HepG2 (cell line): ENCODE measurements around the gene MT1M. TPM values are rescaled to one million over a fixed set of nuclear protein-coding genes. Genes with fewer than 3 reads are reported as not detected.

ENCODE experiments used
- ATF5 ChIP-seq: sonication (generic); formaldehyde crosslinking; IDR thresholded peaks from 2 replicates; pipeline ENCODE4 v1.4.0; 2020; ENCODE audit warnings: mild to moderate bottlenecking, low read depth, missing genetic modification reagents
- CBFB ChIP-seq: sonication (generic); formaldehyde crosslinking; IDR thresholded peaks from 2 replicates; pipeline ENCODE4 v1.4.0; 2020; ENCODE audit warnings: missing genetic modification reagents
- CBX1 ChIP-seq: IDR thresholded peaks from one replicate; pipeline ENCODE4 v1.6.1; 2016; ENCODE audit warnings: antibody characterized with exemption, low read depth
- HNF1A ChIP-seq, 2 experiments: sonication (generic) in 1 of 2; formaldehyde crosslinking in 1 of 2; IDR thresholded peaks; 2 replicates each; pipeline versions ENCODE4 v1.4.0 to v1.6.1; 2016 to 2020; ENCODE audit warnings: borderline replicate concordance in 1 of 2, low read depth in 1 of 2, mild to moderate bottlenecking in 1 of 2, missing genetic modification reagents in 1 of 2
- HOXA5 ChIP-seq: sonication (generic); formaldehyde crosslinking; IDR thresholded peaks from 2 replicates; pipeline ENCODE4 v1.4.0; 2020; ENCODE audit warnings: missing genetic modification reagents
- KAT7 ChIP-seq: IDR thresholded peaks from 2 replicates; pipeline ENCODE4 v1.6.1; 2018; ENCODE audit warnings: borderline replicate concordance, missing compliant biosample characterization
- MLX ChIP-seq: IDR thresholded peaks from 2 replicates; pipeline ENCODE4 v1.6.1; 2016
- MXD3 ChIP-seq: IDR thresholded peaks from 2 replicates; pipeline ENCODE4 v1.6.1; 2016; ENCODE audit warnings: mild to moderate bottlenecking, missing biosample characterization, missing genetic modification reagents
- POLR2A ChIP-seq, 2 experiments: IDR thresholded peaks; 2 replicates each; pipeline ENCODE4 v1.6.1; 2011; ENCODE audit warnings: low read depth in 2 of 2, low read length in 2 of 2, mild to moderate bottlenecking in 1 of 2, moderate library complexity in 1 of 2; ENCODE audit not compliant: insufficient read depth in 1 of 2
- POLR2AphosphoS2 ChIP-seq: IDR thresholded peaks from 2 replicates; pipeline ENCODE4 v1.6.1; 2011; ENCODE audit warnings: low read depth, low read length, improper control_type of control experiment
- SAFB2 ChIP-seq: sonication (generic); formaldehyde crosslinking; IDR thresholded peaks from 2 replicates; pipeline ENCODE4 v1.5.1; 2020; ENCODE audit warnings: missing genetic modification reagents, low read depth, mild to moderate bottlenecking, borderline replicate concordance
- SP2 ChIP-seq: sonication (generic); formaldehyde crosslinking; IDR thresholded peaks from 2 replicates; pipeline ENCODE4 v1.5.1; 2020; ENCODE audit warnings: mild to moderate bottlenecking, missing genetic modification reagents
- SRY ChIP-seq: sonication (generic); formaldehyde crosslinking; IDR thresholded peaks from 2 replicates; pipeline ENCODE4 v1.8.0; 2022; ENCODE audit warnings: mild to moderate bottlenecking, missing genetic modification reagents
- TBP ChIP-seq: sonication (generic); formaldehyde crosslinking; IDR thresholded peaks from 2 replicates; pipeline ENCODE4 v1.5.0; 2020; ENCODE audit warnings: missing genetic modification reagents
- THAP11 ChIP-seq: IDR thresholded peaks from 2 replicates; pipeline ENCODE4 v1.6.1; 2016; ENCODE audit warnings: missing biosample characterization, missing genetic modification reagents
- ZBTB1 ChIP-seq: sonication (generic); formaldehyde crosslinking; IDR thresholded peaks from 2 replicates; pipeline ENCODE4 v1.4.0; 2020; ENCODE audit warnings: missing genetic modification reagents, borderline replicate concordance
- ZFP82 ChIP-seq: sonication (generic); formaldehyde crosslinking; IDR thresholded peaks from 2 replicates; pipeline ENCODE4 v1.5.1; 2020; ENCODE audit warnings: mild to moderate bottlenecking, missing genetic modification reagents, borderline replicate concordance
- ZMYM2 ChIP-seq: sonication (generic); formaldehyde crosslinking; IDR thresholded peaks from 2 replicates; pipeline ENCODE4 v1.8.0; 2022; ENCODE audit warnings: mild to moderate bottlenecking, missing genetic modification reagents
- ZMYM4 ChIP-seq: sonication (generic); formaldehyde crosslinking; IDR thresholded peaks from 2 replicates; pipeline ENCODE4 v1.8.1; 2023; ENCODE audit warnings: mild to moderate bottlenecking, missing genetic modification reagents
- ZNF331 ChIP-seq: sonication (generic); formaldehyde crosslinking; IDR thresholded peaks from 2 replicates; pipeline ENCODE4 v1.4.0; 2020; ENCODE audit warnings: missing genetic modification reagents
- ZNF34 ChIP-seq: sonication (generic); formaldehyde crosslinking; IDR thresholded peaks from 2 replicates; pipeline ENCODE4 v1.4.0; 2020; ENCODE audit warnings: mild to moderate bottlenecking, missing genetic modification reagents, borderline replicate concordance
- ZNF614 ChIP-seq: IDR thresholded peaks from 2 replicates; pipeline ENCODE4 v1.6.1; 2018; ENCODE audit warnings: missing biosample characterization, missing genetic modification reagents, inconsistent platforms, borderline replicate concordance
- ZNF720 ChIP-seq: sonication (generic); formaldehyde crosslinking; IDR thresholded peaks from 2 replicates; pipeline ENCODE4 v1.4.0; 2020; ENCODE audit warnings: missing genetic modification reagents
- ZNF724P ChIP-seq: sonication (generic); formaldehyde crosslinking; IDR thresholded peaks from 2 replicates; pipeline ENCODE4 v1.8.0; 2022; ENCODE audit warnings: missing genetic modification reagents, borderline replicate concordance
- polyA plus RNA-seq, 8 experiments: library from polyadenylated mRNA; depleted of rRNA in 3 of 8; stranded (reverse) in 7 of 8; unstranded in 1 of 8; fragments of >200 nt; fragmentation: Illumina TruSeq in 4 of 8; extraction: Trizol in 4 of 8; gene quantifications; 2 replicates each; pipeline versions ENCODE4 v1.2.1 to v1.2.3, GENCODE V29; 2011 to 2016; ENCODE audit warnings: low read depth in 4 of 8, missing spikeins in 1 of 8, mixed read lengths in 1 of 8; ENCODE audit not compliant: insufficient read depth in 1 of 8
- total RNA-seq, 5 experiments: library from RNA; depleted of rRNA; stranded (reverse); fragments of >200 nt; fragmentation: Illumina TruSeq; extraction: Trizol; gene quantifications; 2 replicates each; pipeline ENCODE4 v1.2.3, GENCODE V29; 2016; ENCODE audit warnings: low read depth in 1 of 5

MT1M gene
- total and polyA plus RNA-seq, 2 of the 13 experiments (the other 11 are each of a cell fraction or from before 2014, with no cell fraction given): 4.6 TPM; not detected in 1

GRCh38 chr16:56607109-56607618, 25.3 kb upstream of the MT1M start (continued):
- peak; percentile 93; the same call in 1 of the 2 replicates for TF ChIP-seq SRY (CRISPR knock-in tag)
- peak; percentile 93 for TF ChIP-seq CBFB
- no peak for TF ChIP-seq TBP
- no peak for TF ChIP-seq ZNF724P (CRISPR knock-in tag)
- TF ChIP-seq ZNF720 (CRISPR knock-in tag): no peak
- peak; percentile 68 for TF ChIP-seq MLX
- 0 out of 2 replicates have a peak, but pooled peaks have one; percentile 42 for TF ChIP-seq ATF5 (CRISPR knock-in tag)
- peak; percentile 51; the same call in 1 of the 2 replicates for TF ChIP-seq ZNF331
- no peak for TF ChIP-seq SAFB2 (CRISPR knock-in tag)
- TF ChIP-seq ZMYM4 (CRISPR knock-in tag): peak; percentile 62; the same call in 1 of the 2 replicates
- TF ChIP-seq KAT7 (CRISPR knock-in tag): peak; percentile 64; the same call in 1 of the 2 replicates
- TF ChIP-seq POLR2A (IDR thresholded peaks at IDR 0.05; ENCODE audit: insufficient read depth in 1 of 2, low read depth in 2 of 2, low read length in 2 of 2): peak; percentile 84; a peak in 3 of 4 replicates
- TF ChIP-seq ZBTB1 (CRISPR knock-in tag): no peak; the same call in 1 of the 2 replicates
- TF ChIP-seq ZFP82: no peak
- 0 out of 2 replicates have a peak, but pooled peaks have one; percentile 27 for TF ChIP-seq HNF1A (IDR thresholded peaks at IDR 0.05; ENCODE audit: low read depth)
- TF ChIP-seq HNF1A (CRISPR knock-in tag; IDR thresholded peaks at IDR 0.05; ENCODE audit: borderline replicate concordance): peak; percentile 49; the same call in 1 of the 2 replicates
- TF ChIP-seq POLR2AphosphoS2: no peak
- peak; percentile 70; the same call in 1 of the 2 replicates for TF ChIP-seq ZNF34 (CRISPR knock-in tag)
- TF ChIP-seq CBX1: no peak
- peak; percentile 51; the same call in 1 of the 2 replicates for TF ChIP-seq ZMYM2 (CRISPR knock-in tag)
- TF ChIP-seq THAP11: peak; percentile 77
- no peak for TF ChIP-seq SP2 (CRISPR knock-in tag)
- peak; percentile 81; the same call in 1 of the 2 replicates for TF ChIP-seq MXD3 (CRISPR knock-in tag)
- TF ChIP-seq ZNF614 (CRISPR knock-in tag): peak; percentile 55; the same call in 1 of the 2 replicates
- peak; percentile 75; the same call in 1 of the 2 replicates for TF ChIP-seq HOXA5 (CRISPR knock-in tag)
